COLO829 (cell line): ENCODE results near the gene MEI1.
"Not testable (repeated sequence)": the region's sequence is repeated elsewhere in the genome, so short reads cannot be mapped to it uniquely, and the experiment has no call there.

Source experiments
- DNase-seq: peaks from one replicate; pipeline ENCODE4 v3.0.0; 2012; ENCODE audit warnings: low spot score

The MEI1 gene

DNA sequence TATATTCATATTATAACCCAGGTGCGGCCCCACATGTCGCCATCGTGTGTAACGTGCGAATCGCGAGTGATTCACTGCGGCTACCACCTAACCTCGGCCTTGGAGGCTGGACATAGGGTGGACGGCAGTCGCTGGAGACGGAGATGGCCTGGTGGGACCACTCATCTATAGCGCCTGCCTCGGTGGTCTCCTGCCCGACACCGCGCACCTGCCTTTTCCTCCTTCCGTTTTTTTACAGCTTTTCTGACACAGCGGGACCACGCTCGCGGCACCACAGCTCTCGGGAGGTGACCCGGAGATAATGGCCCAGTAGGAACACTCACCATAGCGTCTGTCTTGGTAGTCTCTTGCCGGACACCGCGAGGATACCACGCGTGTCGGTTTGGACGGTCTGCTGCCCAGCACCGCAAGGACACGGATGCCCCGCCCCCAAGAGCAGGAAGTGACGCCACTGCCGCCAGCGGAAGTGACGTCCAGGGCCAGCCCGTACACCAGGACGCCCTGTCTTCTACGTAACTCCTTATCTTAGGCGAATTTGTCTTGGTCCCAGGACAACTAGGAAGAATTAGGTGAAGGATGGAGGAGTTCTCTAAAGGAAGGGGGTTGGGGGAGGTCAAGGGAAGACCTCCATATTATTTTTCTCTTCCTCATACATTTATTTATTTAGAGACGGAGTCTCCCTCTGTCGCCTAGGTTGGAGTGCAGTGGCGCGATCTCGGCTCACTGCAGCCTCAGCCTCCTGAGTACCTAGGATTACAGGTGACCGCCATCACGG lies 17.1 kb upstream of the MEI1 start:
- DNase-seq: peak; percentile 89

DNA sequence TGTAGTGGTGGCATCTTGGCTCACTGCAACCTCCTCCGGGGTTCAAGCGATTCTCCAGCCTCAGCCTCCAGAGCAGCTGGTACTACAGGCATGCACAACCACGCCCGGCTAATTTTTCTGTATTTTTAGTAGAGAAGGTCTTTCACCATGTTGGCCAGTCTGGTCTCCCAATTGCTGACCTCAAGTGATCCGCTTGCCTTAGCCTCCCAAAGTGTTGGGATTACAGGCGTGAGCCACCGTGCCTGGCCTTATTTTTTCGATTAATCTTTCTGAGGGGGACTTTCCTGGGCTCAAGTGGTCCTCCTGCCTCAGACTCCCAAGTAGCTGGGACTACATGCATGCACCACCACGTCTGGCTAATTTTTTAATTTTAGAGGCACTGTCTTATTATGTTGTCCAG lies 16.3 kb upstream of the MEI1 start:
- no peak for DNase-seq

DNA sequence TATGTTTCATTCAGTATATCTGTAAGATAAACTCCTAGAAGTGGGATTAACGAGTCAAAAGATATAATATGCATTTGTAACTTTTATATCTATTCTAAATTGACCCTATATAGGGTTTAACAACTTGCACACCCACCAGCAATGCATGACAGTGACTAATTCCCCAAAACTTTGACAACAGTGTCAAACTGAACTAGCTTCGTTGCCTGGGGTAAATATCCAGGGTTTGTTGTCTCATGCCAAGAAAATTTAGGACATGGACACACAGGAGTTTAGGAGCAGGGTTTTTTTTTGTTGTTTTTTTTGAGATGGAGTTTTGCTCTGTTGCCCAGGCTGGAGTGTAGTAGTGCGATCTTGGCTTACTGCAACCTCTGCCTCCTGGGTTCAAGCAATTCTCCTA lies 15.7 kb upstream of the MEI1 start:
- DNase-seq: no peak

DNA sequence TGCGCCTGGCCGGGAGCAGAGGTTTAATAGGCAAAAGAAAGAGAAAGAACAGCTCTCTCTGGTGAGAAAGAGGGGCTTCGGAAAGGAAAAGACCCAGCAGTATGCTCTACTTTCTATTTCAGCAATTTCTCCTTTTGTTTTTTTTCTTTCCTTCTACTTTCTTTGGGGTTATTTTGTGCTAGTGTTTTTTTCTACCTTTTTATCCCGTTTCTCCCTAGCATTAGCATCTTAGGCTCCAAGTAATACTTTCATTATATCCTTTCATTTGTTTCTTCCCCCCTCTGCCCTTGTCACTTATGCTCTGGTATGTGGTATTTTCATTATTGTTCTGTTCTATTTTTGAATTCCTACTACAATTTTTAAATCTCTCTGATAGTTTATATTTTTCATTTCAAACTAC lies 15.1 kb upstream of the MEI1 start:
- DNase-seq: no peak

DNA sequence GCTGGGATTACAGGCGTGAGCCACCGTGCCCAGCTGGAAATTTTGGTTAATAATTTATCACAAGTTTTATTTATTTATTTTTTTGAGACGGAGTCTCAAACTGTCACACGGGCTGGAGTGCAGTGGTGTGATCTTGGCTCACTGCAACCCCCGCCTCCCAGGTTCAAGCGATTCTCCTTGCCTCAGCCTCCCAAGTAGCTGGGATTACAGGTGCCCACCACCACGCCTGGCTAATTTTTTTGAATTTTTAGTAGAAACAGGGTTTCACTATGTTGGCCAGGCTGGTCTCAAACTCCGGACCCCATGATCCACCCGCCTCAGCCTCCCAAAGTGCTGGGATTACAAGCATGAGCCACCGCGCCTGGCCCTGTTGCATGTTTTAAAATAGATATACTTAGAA lies 12.4 kb upstream of the MEI1 start:
- not testable (repeated sequence) for DNase-seq

DNA sequence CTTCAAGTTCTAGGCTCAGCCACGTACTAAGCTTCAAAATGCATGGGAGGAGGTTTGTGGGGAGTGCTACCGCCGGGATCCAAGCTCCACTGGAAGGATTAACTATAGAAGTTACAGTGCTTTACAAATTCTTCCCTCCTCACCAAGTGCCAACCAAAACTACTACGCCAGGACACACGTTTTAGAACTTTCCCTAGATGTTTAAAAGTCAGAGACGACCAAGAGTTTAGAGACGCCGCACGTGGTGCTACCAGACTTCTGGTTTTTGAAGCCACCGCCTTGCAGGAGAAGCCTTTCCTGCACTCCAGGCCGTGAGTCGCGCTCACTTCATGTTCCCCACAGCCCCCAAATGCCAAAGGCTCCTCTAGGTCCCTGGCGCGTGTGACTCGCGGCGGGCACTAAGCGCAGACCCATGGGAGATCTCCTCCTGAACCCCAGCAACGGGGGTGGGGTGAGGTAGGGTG lies 11.4 kb upstream of the MEI1 start:
- no peak for DNase-seq

DNA sequence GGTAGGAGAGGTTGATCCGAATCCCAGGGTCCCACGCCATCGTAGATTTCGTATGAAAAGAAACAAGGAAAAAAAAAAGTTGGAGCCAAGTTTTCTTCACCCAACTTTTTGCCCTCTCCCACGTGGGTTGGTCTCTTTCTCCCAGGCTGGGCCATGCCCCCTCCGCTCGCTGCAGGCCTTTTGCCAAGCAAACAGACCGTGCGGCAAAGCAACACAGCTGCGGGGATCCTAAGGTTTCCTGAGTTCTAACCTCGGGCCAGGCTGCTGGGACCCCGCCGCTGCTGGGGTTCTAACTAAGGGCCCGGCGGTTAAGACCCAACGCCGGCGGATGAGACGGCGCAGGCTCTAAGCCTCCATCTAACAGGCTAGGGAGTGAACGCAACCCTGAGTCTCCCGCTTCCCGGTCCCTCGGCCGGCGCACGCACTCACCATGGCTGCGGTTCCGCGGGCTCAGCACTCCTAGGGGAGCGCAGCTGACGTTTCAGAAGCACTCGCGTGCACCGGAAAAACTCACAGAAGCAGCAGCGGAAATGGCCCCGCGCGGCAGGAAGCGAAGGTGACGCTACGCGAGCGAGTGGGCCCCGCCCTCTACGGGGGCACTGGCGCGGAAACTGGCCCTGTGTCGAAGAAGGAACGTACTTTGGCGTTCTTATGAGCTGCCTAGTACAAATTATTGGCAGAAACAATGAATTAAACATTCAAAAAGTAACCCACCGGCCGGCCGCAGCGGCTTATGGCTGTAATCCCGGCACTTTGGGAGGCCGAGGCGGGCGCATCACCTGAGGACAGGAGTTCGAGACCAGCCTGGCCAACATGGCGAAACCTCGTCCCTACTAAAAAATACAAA lies 10.7 kb upstream of the MEI1 start, which contains the start of gene SNU13:
SNU13 (minus strand) TSS at position 503 of the 847 bp plus-strand sequence; CDS start at position 432, 71 bp downstream.
- peak; percentile 93 for DNase-seq

DNA sequence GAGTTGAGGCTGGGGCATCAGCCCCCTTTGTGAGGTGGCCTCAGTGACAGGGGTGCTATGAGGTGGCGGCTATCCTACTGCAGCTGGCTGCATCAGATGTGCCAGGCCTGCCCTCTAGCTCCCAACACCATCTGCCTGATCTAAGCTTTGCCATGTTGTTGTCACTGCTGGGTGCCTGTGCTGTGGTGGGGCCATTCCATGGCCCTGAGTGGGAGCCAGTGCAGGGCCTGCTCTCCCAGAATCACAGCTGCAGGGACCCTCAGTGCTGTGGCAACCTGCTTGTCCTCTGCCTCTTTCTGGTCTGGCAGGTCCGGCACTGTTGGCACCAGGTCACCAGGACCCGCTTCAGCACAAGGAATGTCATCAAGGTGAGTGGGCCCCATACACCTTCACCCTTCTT lies 8.8 kb upstream of the MEI1 start:
- no peak for DNase-seq

DNA sequence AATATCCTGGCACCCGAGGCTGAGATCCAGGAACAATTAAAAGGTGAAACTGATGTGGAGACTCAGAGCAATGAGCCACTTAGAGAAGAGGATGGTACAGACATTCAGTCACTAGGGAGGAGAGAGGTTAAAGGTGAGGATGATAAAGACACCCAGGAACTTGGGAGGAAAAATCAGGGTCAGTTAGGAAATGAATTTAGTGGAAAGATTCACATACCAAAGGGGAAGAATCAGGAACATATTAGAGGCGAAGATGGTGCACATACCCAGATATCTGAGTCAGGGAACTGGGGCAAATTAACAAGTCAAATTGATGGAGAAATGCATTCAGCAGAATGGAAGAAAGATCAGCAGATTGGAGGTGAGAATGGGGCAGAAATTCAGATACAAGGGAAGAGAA lies 4.1 kb upstream of the MEI1 start:
- no peak for DNase-seq

DNA sequence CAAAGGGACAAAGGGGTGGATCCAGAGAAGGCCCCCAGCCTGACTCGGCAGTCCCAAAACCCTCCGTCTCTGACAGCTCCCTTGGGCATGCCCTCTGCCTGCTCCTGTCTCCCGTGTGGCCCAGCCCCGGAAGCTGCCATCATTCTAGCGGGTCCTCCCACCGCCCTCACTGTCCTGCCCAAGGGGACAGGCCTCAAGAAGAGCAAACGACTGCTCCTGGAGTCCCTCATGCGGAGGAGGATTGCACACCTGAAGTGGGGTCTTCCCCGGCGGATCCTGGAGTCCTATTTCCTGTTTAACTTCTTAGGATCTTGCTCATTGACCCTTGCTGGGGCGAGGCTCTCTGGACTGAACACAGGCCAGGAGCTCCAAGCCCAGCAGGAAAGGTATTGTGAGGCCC lies 2.6 kb upstream of the MEI1 start:
- DNase-seq: no peak

DNA sequence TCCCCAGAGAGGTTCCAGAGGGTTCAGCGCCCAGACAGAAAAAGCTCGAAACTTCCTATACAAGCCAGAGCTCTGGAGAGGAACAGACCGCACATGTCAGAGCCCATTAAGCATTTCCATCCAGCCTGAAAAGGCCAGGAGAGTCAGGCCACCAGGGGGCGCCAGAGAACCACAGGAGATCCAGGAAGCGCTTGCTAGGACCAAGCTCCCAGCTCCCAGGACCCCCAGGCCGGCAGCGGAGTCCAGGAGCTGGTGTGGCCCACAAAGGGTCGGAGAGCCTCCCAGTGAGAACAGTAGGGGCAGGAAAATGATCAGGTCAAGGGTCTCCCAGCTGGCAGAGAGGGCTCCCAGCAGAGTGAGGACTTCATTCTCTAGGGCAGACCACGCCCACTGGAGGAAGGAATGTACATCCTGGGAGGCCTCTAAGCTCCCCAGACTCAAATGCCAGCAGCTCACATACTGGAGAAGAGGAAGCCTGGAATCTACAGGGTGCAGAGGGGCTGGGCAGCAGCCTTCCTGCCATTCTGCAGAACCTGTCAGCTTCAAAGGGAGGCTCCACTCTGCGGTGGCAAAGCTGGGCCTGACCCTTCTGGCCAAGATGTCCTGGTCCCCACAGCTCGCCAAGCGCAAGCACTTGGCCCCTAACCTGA lies 2.1 kb upstream of the MEI1 start:
- DNase-seq: peak; percentile 94

DNA sequence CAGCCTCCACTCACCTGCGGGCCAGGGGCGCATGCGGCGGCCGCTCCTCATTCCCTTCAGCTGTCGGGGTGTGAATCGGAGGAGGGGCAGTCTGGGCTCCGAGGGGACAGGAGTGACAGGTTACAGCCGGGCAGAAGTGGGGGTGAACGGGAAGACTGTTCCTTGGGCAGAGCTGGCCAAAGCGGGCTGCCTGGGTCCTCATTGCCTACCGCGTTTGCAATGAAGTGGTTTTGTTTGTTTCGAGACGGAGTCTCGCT lies 733 bp downstream of the MEI1 start:
- no peak for DNase-seq

DNA sequence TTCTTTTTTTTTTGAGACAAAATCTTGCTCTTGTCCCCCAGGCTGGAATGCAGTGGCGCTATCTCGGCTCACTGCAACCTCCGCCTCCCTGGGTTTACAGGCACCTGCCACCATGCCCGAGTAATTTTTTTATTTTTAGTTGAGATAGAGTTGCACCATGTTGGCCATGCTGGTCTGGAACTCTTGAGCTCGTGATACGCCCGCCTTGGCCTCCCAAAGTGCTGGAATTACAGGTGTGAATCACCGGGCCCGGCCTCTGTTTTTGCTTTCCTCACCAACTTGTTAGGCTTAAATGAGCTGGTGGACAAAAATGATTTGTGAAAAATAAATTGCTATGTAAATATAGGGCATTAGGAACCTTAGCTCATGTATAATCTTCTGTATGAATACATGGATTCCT lies 3.5 kb downstream of the MEI1 start:
- no peak for DNase-seq

DNA sequence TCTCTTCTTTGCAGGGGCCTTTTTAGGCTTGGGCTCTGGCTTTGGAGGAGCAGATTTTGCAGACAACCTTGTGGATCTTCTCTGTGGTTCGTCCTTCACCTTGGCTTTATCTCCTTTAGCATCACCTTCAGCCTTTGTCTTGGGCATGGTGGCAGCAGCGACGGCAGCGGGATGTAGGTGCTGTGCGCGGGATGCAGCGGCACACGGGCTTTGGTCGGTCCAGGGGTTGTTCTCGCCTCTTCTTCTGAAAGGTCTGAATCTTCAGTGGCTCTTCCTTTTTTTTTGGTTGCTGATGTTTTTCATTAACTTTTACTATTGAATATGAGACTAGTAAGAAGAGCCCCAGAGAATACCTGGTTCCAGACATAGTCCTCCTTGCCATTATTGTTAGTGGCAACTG lies 10.0 kb downstream of the MEI1 start:
- DNase-seq: no peak

DNA sequence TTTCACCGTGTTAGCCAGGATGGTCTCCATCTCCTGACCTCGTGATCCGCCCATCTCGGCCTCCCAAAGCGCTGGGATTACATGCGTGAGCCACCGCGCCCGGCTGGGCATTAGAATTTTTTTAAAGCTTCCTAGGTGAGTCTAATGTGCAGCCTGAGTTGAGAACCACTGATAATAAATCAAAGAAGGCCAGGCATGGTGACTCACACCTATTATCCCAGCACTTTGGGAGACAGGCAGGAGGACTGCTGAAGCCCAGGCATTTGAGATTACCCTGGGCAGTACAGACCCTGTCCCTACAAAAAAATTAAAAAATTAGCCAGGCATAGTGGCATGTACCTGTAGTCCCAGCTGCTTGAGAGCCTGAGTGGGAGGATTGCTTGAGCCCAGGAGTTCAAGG lies 13.7 kb downstream of the MEI1 start:
- no peak for DNase-seq

DNA sequence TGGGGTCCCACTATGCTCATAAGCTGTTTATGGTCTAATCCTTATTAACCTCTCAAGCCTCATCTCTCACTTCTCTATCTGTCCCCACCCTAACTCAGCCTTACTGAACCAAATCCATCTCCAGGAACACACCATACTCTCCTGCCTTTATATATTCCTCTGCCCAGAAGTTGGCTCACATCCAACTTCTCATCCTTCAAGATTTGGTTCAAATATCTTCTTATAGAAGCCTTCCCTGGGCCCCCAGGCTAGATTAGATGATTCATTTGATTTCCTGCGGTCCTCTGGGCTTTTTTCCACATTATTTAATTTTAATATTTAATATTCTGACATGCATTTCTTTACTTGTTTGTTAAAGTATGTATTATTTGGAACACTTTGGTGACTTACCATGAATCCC lies 23.2 kb downstream of the MEI1 start:
- no peak for DNase-seq

DNA sequence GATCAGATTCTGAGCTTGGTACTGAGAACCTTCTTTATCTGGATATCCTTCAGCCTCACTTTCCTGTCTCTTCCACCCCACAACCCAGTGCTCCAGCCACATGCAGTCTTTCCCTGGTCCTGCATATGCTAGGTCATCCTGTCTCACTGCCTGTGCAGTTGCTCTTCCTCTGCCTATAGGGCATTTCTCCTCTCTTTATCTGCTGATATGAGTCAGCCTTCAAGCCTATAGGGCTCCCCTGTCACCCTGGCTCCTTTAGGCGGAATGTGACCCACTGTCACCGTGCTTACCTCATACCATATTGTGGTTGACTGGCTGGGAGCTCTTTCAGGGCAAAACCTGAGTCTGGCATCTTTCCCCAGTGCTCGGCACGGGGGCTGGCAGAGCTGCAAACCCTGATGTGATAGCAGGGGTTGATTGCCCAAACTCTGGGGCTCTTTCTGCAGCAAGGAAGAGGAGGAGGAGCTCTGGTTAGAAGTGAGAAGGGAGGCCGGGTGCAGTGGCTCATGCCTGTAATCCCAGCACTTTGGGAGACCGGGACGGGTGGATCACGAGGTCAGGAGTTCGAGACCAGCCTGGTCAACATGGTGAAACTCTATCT lies 26.3 kb downstream of the MEI1 start:
- DNase-seq: no peak

DNA sequence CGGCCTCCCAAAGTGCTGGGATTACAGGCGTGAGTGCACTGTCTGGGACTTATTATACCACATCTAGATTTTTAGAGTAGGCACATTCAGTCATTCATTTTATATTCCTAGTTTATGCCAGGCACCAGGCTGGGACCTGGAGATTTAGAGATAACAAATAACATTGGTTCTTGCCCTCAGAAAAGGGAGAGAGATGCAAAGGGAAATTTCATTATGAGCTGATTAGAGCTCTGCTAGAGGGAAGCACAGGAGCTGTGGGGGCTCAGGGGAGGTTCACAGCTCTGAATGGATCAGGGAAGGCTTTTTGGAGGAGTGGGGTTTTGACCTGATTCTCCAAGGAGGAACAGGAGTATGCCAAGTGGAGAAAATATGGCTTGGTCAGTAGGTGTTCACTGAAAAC lies 32.3 kb downstream of the MEI1 start:
- DNase-seq: no peak

DNA sequence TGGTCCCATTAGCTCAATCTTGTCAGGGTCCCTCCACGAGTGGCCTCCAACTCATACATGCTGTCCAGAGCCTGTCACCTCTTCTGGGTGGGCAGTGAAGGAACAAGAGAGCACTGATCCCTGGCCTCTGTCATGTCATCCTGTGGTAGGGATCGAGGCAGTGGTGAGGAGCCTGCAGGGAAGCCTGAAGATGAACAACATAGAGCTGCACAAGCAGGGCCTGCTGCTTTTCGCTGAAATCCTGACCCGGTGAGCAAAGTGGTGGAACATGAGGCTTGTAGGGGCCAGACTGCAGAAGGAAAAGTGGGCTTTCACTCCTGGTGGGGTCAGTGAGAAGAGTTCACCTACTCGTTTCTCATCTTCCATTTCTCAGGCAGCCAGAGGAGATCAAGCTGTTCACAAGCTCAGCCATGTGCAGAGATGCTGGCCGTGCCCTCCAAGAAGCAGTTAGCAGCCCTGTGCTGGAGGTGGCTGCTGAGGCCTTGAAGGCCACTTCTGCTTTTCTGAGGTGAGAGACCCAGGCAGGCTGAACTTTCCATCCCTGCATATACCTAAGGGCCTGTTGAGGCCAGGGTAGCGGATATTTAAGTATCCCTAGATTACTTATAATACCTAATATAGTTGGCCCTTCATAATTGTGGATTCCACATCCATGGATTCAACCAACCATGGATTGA lies 32.9 kb downstream of the MEI1 start:
- DNase-seq: no peak

DNA sequence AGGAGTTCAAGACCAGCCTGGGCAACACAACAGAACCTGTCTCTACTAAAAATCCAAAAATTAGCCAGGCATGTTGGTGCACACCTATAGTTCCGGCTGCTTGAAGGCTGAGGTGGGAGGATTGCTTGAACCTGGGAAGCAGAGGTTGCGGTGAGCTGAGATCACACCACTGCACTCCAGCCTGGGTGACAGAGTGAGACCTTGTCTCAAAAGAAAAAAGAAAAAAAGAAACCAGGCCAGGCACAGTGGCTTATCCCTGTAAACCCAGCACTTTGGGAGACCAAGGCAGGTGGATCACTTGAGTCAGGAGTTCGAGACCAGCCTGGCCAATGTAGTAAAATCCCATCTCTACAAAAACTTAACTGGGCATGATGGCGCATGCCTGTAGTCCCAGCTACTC lies 33.9 kb downstream of the MEI1 start:
- DNase-seq: not testable (repeated sequence)

DNA sequence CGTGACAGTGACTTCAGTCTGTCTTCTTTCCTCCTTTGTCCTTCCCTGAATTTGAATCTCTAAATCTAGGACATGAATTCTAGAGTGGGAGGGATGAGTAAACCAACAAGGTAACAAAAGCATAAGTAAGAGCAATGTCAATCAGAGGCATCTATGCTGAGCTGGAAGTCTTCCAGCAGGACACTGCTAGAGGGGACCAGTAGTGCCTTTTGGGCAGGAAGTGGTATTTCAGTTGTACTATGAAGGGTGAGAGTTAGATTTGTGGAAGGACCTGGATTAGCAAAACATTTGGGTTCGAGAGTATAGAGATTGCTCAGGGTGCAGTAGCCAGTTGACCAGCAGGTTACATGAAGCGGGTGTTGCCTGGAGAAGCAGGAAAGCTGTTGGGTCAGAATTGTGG lies 40.3 kb downstream of the MEI1 start:
- no peak for DNase-seq

DNA sequence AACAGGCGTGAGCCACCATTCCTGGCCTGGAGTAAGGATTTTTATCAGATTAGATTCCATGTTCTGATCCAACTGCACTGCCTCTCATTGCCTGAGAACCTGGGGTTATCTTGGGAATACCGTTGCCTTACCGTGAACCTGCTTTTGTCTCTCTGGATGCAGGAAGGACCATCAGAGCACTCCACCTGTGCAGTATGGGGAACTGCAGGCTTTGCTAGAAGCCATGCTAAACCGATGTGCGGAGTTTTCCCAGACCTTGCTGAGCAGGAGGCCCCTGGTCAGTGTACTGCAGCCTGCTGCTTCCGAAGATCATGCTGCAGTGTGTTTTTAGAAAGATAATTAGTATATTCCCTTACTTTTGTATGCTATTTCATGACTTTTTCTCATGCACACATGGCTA lies 43.6 kb downstream of the MEI1 start:
- DNase-seq: no peak
